ENCODE measurements around the gene ST3GAL3.
A peak's percentile ranks its signal among the peaks of the same experiment; 100 is the strongest.

Gene ST3GAL3

DNA sequence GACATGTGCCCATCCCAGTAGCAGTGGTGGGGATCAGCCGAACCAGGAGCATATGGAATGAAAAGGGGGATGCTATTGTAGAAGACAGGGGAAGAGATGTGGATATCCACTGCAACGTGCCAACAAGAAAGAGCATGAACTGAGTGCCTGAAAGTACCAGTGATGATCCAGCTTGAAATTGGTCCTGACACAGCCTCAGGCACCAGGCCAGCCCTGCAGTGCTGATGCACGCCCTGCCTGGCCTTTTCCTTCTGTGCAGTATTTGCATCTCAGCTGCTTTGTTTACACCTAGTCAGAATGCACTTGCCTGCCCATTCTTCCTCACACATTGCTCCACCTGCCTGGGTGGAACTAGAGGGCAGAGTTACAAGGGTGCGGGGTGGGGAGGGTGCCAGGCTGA is 176.0 kb downstream of the ST3GAL3 start:
- TF ChIP-seq NFRKB (IDR thresholded peaks at IDR 0.05): no peak
- TF ChIP-seq TARDBP (IDR thresholded peaks at IDR 0.05): no peak
- TF ChIP-seq SP1 (IDR thresholded peaks at IDR 0.05): no peak
- TF ChIP-seq BHLHE40 (IDR thresholded peaks at IDR 0.05; ENCODE audit: borderline replicate concordance): no peak
- no peak for TF ChIP-seq HDGF (IDR thresholded peaks at IDR 0.05; ENCODE audit: borderline replicate concordance)
- TF ChIP-seq FOXK2 (IDR thresholded peaks at IDR 0.05): no peak
- TF ChIP-seq, protein P1, sequence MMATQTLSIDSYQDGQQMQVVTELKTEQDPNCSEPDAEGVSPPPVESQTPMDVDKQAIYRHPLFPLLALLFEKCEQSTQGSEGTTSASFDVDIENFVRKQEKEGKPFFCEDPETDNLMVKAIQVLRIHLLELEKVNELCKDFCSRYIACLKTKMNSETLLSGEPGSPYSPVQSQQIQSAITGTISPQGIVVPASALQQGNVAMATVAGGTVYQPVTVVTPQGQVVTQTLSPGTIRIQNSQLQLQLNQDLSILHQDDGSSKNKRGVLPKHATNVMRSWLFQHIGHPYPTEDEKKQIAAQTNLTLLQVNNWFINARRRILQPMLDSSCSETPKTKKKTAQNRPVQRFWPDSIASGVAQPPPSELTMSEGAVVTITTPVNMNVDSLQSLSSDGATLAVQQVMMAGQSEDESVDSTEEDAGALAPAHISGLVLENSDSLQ (IDR thresholded peaks at IDR 0.05): no peak
- no peak for TF ChIP-seq ELF4 (IDR thresholded peaks at IDR 0.05)
- TF ChIP-seq LEF1 (IDR thresholded peaks at IDR 0.05; ENCODE audit: borderline replicate concordance): no peak
- TF ChIP-seq FOXM1 (IDR thresholded peaks at IDR 0.05; ENCODE audit: borderline replicate concordance): no peak
- TF ChIP-seq ZNF384 (IDR thresholded peaks at IDR 0.05): no peak
- TF ChIP-seq SUZ12 (IDR thresholded peaks at IDR 0.05): no peak
- TF ChIP-seq ARNT (IDR thresholded peaks at IDR 0.05): no peak
- TF ChIP-seq FOXA1 (IDR thresholded peaks at IDR 0.05): no peak
- no peak for TF ChIP-seq CTBP1 (IDR thresholded peaks at IDR 0.05; ENCODE audit: borderline replicate concordance)
- no peak for TF ChIP-seq L3MBTL2 (conservative IDR thresholded peaks at IDR 0.05)
- CTCF ChIA-PET: no interaction called here
- no peak for DNase-seq (ENCODE audit: extremely low spot score)
- POLR2A ChIA-PET: no interaction called here

GRCh38 chr1:43885279-43885801 is 178.0 kb downstream of the ST3GAL3 start:
- ChIA-PET POLR2A (no interaction called here), CTCF (no interaction called here)
- peak; percentile 64 for DNase-seq (ENCODE audit: extremely low spot score)
- TF ChIP-seq LEF1 (IDR thresholded peaks at IDR 0.05; ENCODE audit: borderline replicate concordance): no peak
- TF ChIP-seq ARNT (IDR thresholded peaks at IDR 0.05): 0 out of 2 replicates have a peak, but pooled peaks have one; percentile 45

DNA sequence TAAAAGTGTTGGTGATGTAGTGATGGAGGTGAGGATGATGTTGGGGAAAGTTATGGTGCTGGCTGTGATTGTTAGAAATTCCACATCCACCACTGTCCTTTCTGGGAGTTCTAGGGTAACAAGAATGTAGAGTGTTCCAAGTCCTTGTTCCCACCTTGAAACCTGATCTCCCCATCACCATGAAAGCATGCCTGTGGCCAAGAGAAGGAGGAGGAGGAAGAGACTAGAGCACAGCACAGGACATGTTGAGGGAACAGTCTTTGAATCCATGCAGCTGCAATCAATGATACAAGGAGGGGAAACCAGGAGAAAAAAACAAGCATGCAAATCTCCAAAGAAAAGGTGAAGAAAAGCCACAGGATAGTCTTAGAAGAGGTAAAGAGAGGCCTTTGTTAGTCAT is 180.4 kb downstream of the ST3GAL3 start:
- ChIA-PET POLR2A (no interaction called here), CTCF (no interaction called here)
- TF ChIP-seq ARNT (IDR thresholded peaks at IDR 0.05): no peak
- TF ChIP-seq FOXM1 (IDR thresholded peaks at IDR 0.05; ENCODE audit: borderline replicate concordance): no peak
- no peak for TF ChIP-seq TARDBP (IDR thresholded peaks at IDR 0.05)
- no peak for TF ChIP-seq ELF4 (IDR thresholded peaks at IDR 0.05)
- TF ChIP-seq L3MBTL2 (conservative IDR thresholded peaks at IDR 0.05): no peak
- no peak for TF ChIP-seq BHLHE40 (IDR thresholded peaks at IDR 0.05; ENCODE audit: borderline replicate concordance)
- no peak for TF ChIP-seq FOXK2 (IDR thresholded peaks at IDR 0.05)
- no peak for TF ChIP-seq LEF1 (IDR thresholded peaks at IDR 0.05; ENCODE audit: borderline replicate concordance)
- no peak for TF ChIP-seq SUZ12 (IDR thresholded peaks at IDR 0.05)
- TF ChIP-seq SP1 (IDR thresholded peaks at IDR 0.05): no peak
- TF ChIP-seq, protein P1 (IDR thresholded peaks at IDR 0.05): no peak
- DNase-seq (ENCODE audit: extremely low spot score): no peak

DNA sequence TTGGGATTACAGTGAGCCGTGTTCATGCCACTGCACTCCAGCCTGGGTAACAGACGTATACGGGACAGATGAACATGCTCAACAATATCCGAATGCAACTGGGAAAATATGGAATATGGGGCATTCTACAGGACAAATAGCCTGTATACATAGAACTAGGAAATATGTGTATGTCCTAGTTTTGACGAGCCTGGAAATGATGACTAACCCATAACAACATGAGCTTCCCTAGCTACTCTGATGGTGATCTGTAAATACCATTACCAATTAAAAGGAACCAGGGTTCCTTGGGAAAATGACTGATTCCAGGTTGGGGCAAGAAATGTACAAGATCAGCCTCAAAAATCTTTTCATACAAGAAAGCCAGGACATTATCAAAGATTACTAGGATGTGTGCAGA is 183.5 kb downstream of the ST3GAL3 start:
- TF ChIP-seq ZNF384 (IDR thresholded peaks at IDR 0.05) (no peak), NFRKB (IDR thresholded peaks at IDR 0.05) (no peak), ELF4 (IDR thresholded peaks at IDR 0.05) (no peak), FOXK2 (IDR thresholded peaks at IDR 0.05) (no peak), CTBP1 (IDR thresholded peaks at IDR 0.05; ENCODE audit: borderline replicate concordance) (no peak), BHLHE40 (IDR thresholded peaks at IDR 0.05; ENCODE audit: borderline replicate concordance) (no peak), FOXM1 (IDR thresholded peaks at IDR 0.05; ENCODE audit: borderline replicate concordance) (no peak), SUZ12 (IDR thresholded peaks at IDR 0.05) (no peak), TARDBP (IDR thresholded peaks at IDR 0.05) (no peak), ARNT (IDR thresholded peaks at IDR 0.05) (no peak), LEF1 (IDR thresholded peaks at IDR 0.05; ENCODE audit: borderline replicate concordance) (no peak), HDGF (IDR thresholded peaks at IDR 0.05; ENCODE audit: borderline replicate concordance) (no peak), FOXA1 (IDR thresholded peaks at IDR 0.05) (no peak), SP1 (IDR thresholded peaks at IDR 0.05) (no peak), L3MBTL2 (conservative IDR thresholded peaks at IDR 0.05) (no peak)
- TF ChIP-seq, protein P1 (IDR thresholded peaks at IDR 0.05): no peak
- ChIA-PET POLR2A (no interaction called here), CTCF (interaction anchor here (0.5 to 0.6 kb wide), 2 partner anchors 28 to 1067 kb away, joined by 3 read pairs; no protein-coding TSS in a partner anchor)
- DNase-seq (ENCODE audit: extremely low spot score): no peak

DNA sequence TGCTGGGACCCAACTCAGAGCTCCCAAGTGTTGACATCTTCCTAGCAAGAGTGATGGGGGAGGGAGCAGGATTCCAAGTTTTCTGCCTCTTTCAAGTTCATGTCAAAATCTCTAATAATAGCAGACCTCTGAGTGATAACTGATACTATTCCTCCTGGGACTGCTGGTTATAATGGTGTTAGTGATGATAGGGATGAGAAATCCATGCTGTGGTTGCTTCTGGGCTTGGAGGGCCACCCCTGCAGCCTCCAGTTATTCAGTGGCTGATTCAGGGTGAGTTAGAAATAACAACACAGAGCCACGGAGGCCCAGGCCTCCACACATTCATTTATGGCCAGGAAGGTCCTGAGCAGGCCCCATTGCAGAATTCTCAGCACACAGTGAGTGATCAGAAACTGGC is 185.7 kb downstream of the ST3GAL3 start:
- no peak for TF ChIP-seq LEF1 (IDR thresholded peaks at IDR 0.05; ENCODE audit: borderline replicate concordance)
- TF ChIP-seq NFRKB (IDR thresholded peaks at IDR 0.05): no peak
- TF ChIP-seq BHLHE40 (IDR thresholded peaks at IDR 0.05; ENCODE audit: borderline replicate concordance): no peak
- TF ChIP-seq FOXA1 (IDR thresholded peaks at IDR 0.05): no peak
- no peak for TF ChIP-seq FOXK2 (IDR thresholded peaks at IDR 0.05)
- no peak for TF ChIP-seq HDGF (IDR thresholded peaks at IDR 0.05; ENCODE audit: borderline replicate concordance)
- no peak for TF ChIP-seq SUZ12 (IDR thresholded peaks at IDR 0.05)
- TF ChIP-seq, protein P1 (IDR thresholded peaks at IDR 0.05): no peak
- no peak for DNase-seq (ENCODE audit: extremely low spot score)
- ChIA-PET POLR2A (no interaction called here), CTCF (interaction anchor here (1.4 kb wide), 1 partner anchor 129 kb away, joined by 3 read pairs; no protein-coding TSS in a partner anchor)

GRCh38 chr1:43898981-43899380 is 191.6 kb downstream of the ST3GAL3 start:
- DNase-seq (ENCODE audit: extremely low spot score): no peak
- ChIA-PET CTCF (no interaction called here), POLR2A (no interaction called here)
- TF ChIP-seq ARNT (IDR thresholded peaks at IDR 0.05) (no peak), BHLHE40 (IDR thresholded peaks at IDR 0.05; ENCODE audit: borderline replicate concordance) (no peak), ZNF384 (IDR thresholded peaks at IDR 0.05) (no peak), FOXM1 (IDR thresholded peaks at IDR 0.05; ENCODE audit: borderline replicate concordance) (no peak), FOXK2 (IDR thresholded peaks at IDR 0.05) (no peak), ELF4 (IDR thresholded peaks at IDR 0.05) (no peak), SUZ12 (IDR thresholded peaks at IDR 0.05) (no peak)
